ENCODE results near the gene GSX1. TPM values are rescaled to one million over a fixed set of nuclear protein-coding genes. Genes with fewer than 3 reads are reported as not detected.
A peak's percentile ranks its signal among the peaks of the same experiment; 100 is the strongest.

The GSX1 gene
- total RNA-seq, 6 experiments from 2014 or later = not detected

GRCh38 chr13:27835799-27836198 lies 43.5 kb downstream of the GSX1 start:
- peaks cover 22% of the 10 kb centered on the region for H3K27me3 Mint-ChIP-seq (ENCODE audit: insufficient read depth)
- no peak for TF ChIP-seq CTCF (IDR thresholded peaks at IDR 0.05)
- H3K36me3 Mint-ChIP-seq (ENCODE audit: low read depth) = no peaks in the 10 kb centered on the region
- no peak overlapping the region for H3K27ac Mint-ChIP-seq
- H3K4me3 Mint-ChIP-seq = no peak overlapping the region
- H3K4me1 Mint-ChIP-seq (ENCODE audit: low read depth) = peaks cover 14% of the 10 kb centered on the region
- DNase-seq = no peak
- no peaks in the 10 kb centered on the region for H3K9me3 Mint-ChIP-seq

- peaks cover 4% of the 10 kb centered on the region; the same call in 1 of the 2 replicates for H3K9me3 Mint-ChIP-seq
- H3K4me1 Mint-ChIP-seq (ENCODE audit: low read depth) = peaks cover 15% of the 10 kb centered on the region
- DNase-seq = peak; percentile 28
- H3K4me3 Mint-ChIP-seq = no peak overlapping the region
- peaks cover 12% of the 10 kb centered on the region for H3K27me3 Mint-ChIP-seq (ENCODE audit: insufficient read depth)
- H3K36me3 Mint-ChIP-seq (ENCODE audit: low read depth) = no peaks in the 10 kb centered on the region
- TF ChIP-seq CTCF (IDR thresholded peaks at IDR 0.05) = peak; percentile 37; the same call in 1 of the 2 replicates
- H3K27ac Mint-ChIP-seq = no peak overlapping the region
Observed at GRCh38 chr13:27839809-27840467, 47.7 kb downstream of the GSX1 start.

- TF ChIP-seq CTCF (IDR thresholded peaks at IDR 0.05) = no peak
- Mint-ChIP-seq H3K27ac (no peak overlapping the region), H3K27me3 (ENCODE audit: insufficient read depth) (peaks cover 19% of the 10 kb centered on the region), H3K4me1 (ENCODE audit: low read depth) (peaks cover 15% of the 10 kb centered on the region), H3K36me3 (ENCODE audit: low read depth) (no peaks in the 10 kb centered on the region), H3K9me3 (peaks cover 4% of the 10 kb centered on the region; the same call in 1 of the 2 replicates), H3K4me3 (no peak overlapping the region)
- DNase-seq = no peak
Observed at GRCh38 chr13:27842571-27842970, 50.3 kb downstream of the GSX1 start.

Other genes starting within 250 kb of the GSX1 start
- 1 to 10 TPM; 3.9 to 5.3 (median 5.2) TPM for gene LNX2, start 172.0 kb upstream of the GSX1 start, total RNA-seq (2021; fragmentation: NEBNext Ultra II Directional; extraction: Animal tissue kit (Norgen Biotek cat#: 25700))
- 10 to 100 TPM; 66.2 to 82.0 (median 70.2) TPM for gene POLR1D, start 170.6 kb upstream of the GSX1 start, total RNA-seq (2021; fragmentation: NEBNext Ultra II Directional; extraction: Animal tissue kit (Norgen Biotek cat#: 25700))
- not detected for gene PDX1, start 127.5 kb downstream of the GSX1 start, total RNA-seq (2021; fragmentation: NEBNext Ultra II Directional; extraction: Animal tissue kit (Norgen Biotek cat#: 25700))
- not detected for gene CDX2, start 176.8 kb downstream of the GSX1 start, total RNA-seq (2021; fragmentation: NEBNext Ultra II Directional; extraction: Animal tissue kit (Norgen Biotek cat#: 25700))
- not detected for gene URAD, start 196.2 kb downstream of the GSX1 start, total RNA-seq (2021; fragmentation: NEBNext Ultra II Directional; extraction: Animal tissue kit (Norgen Biotek cat#: 25700))

Data from HFFc6 (cell line).